ENCODE data around the gene PDRG1.
"Not testable (repeated sequence)": the region's sequence is repeated elsewhere in the genome, so short reads cannot be mapped to it uniquely, and the experiment has no call there.

PDRG1 gene

GRCh38 chr20:31926493-31926892 is 25.4 kb downstream of the PDRG1 start:
- no peak for DNase-seq (ENCODE audit: low spot score)

GRCh38 chr20:31925631-31926030 is 26.2 kb downstream of the PDRG1 start:
- no peak for DNase-seq (ENCODE audit: low spot score)

- no peak for DNase-seq (ENCODE audit: low spot score)
These were observed 27.3 kb downstream of the PDRG1 start for GRCh38 chr20:31924561-31924960.

- DNase-seq (ENCODE audit: low spot score): no peak
These were observed 28.2 kb downstream of the PDRG1 start for GRCh38 chr20:31923388-31924331.

GRCh38 chr20:31922588-31922987 is 29.3 kb downstream of the PDRG1 start:
- no peak for DNase-seq (ENCODE audit: low spot score)

- DNase-seq (ENCODE audit: low spot score): no peak
These were observed 29.7 kb downstream of the PDRG1 start for GRCh38 chr20:31922181-31922580.

GRCh38 chr20:31921480-31921879 is 30.4 kb downstream of the PDRG1 start:
- not testable (repeated sequence) for DNase-seq (ENCODE audit: low spot score)

GRCh38 chr20:31920275-31920855 is 31.5 kb downstream of the PDRG1 start:
- DNase-seq (ENCODE audit: low spot score): no peak

GRCh38 chr20:31919410-31920155 is 32.3 kb downstream of the PDRG1 start:
- DNase-seq (ENCODE audit: low spot score): no peak

- DNase-seq (ENCODE audit: low spot score): no peak
These were observed 33.3 kb downstream of the PDRG1 start for GRCh38 chr20:31918466-31919105.

GRCh38 chr20:31917962-31918412 is 33.9 kb downstream of the PDRG1 start:
- DNase-seq (ENCODE audit: low spot score): not testable (repeated sequence)

- no peak for DNase-seq (ENCODE audit: low spot score)
These were observed 35.1 kb downstream of the PDRG1 start for GRCh38 chr20:31916708-31917107.

- DNase-seq (ENCODE audit: low spot score): no peak
These were observed 36.2 kb downstream of the PDRG1 start for GRCh38 chr20:31915491-31916280.

GRCh38 chr20:31914170-31914569 is 37.7 kb downstream of the PDRG1 start:
- no peak for DNase-seq (ENCODE audit: low spot score)

- no peak for DNase-seq (ENCODE audit: low spot score)
These were observed 38.3 kb downstream of the PDRG1 start for GRCh38 chr20:31913431-31914157.

GRCh38 chr20:31910071-31910803 is 41.6 kb downstream of the PDRG1 start:
- DNase-seq (ENCODE audit: low spot score): no peak

- no peak for DNase-seq (ENCODE audit: low spot score)
These were observed 42.4 kb downstream of the PDRG1 start for GRCh38 chr20:31909253-31910070.

GRCh38 chr20:31908424-31908823 is 43.4 kb downstream of the PDRG1 start:
- no peak for DNase-seq (ENCODE audit: low spot score)

GRCh38 chr20:31908016-31908415 is 43.8 kb downstream of the PDRG1 start:
- no peak for DNase-seq (ENCODE audit: low spot score)
